Subcutaneous adipose tissue (tissue), 4 donors: ENCODE data around the gene LSM14B. TPM values are rescaled to one million over a fixed set of nuclear protein-coding genes. Genes with fewer than 3 reads are reported as not detected.

Experiments used
- total RNA-seq, 4 donors: library from RNA; depleted of rRNA; stranded (reverse); fragments of >200 nt; gene quantifications; one replicate each; pipeline ENCODE4 v1.1.0, GENCODE V29; 2016
- TF ChIP-seq, protein P1 (sequence below): fragments of 450-650 bp; IDR thresholded peaks from one replicate; pipeline ENCODE4 v1.5.1; 2016; ENCODE audit warnings: low read depth, mild to moderate bottlenecking, control low read depth, antibody characterized with exemption, moderate library complexity

Gene LSM14B
- 10 to 100 TPM; 18.3 to 33.0 (median 20.1) TPM for total RNA-seq

- TF ChIP-seq, protein P1, sequence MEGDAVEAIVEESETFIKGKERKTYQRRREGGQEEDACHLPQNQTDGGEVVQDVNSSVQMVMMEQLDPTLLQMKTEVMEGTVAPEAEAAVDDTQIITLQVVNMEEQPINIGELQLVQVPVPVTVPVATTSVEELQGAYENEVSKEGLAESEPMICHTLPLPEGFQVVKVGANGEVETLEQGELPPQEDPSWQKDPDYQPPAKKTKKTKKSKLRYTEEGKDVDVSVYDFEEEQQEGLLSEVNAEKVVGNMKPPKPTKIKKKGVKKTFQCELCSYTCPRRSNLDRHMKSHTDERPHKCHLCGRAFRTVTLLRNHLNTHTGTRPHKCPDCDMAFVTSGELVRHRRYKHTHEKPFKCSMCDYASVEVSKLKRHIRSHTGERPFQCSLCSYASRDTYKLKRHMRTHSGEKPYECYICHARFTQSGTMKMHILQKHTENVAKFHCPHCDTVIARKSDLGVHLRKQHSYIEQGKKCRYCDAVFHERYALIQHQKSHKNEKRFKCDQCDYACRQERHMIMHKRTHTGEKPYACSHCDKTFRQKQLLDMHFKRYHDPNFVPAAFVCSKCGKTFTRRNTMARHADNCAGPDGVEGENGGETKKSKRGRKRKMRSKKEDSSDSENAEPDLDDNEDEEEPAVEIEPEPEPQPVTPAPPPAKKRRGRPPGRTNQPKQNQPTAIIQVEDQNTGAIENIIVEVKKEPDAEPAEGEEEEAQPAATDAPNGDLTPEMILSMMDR: no peak
Measured at GRCh38 chr20:62121776-62122653, at the start of gene LSM14B. Gene LSM14B (plus strand): TSS chr20:62122475. CDS start chr20:62122667, 192 bp downstream.

GRCh38 chr20:62073323-62073722 lies 49.0 kb upstream of the LSM14B start:
- TF ChIP-seq, protein P1: no peak

DNA sequence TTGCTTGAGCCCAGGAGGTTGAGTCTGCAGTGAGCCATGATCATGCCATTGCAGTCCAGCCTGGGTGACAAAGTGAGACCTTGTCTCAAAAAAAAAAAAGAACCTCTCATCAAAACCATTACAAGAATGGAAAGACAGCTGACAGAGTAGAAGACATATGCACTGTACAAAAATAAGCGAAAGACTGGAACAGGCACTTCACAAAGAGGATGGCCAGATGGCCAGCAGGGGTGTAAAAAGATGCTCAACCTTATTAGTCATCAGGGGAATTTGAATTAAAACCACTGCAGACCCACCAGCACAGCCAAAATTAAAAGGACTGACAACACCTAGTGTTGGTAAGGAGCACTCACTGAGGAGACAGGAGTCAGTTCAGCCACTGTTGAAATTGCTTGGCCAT lies 43.1 kb upstream of the LSM14B start:
- TF ChIP-seq, protein P1: no peak

DNA sequence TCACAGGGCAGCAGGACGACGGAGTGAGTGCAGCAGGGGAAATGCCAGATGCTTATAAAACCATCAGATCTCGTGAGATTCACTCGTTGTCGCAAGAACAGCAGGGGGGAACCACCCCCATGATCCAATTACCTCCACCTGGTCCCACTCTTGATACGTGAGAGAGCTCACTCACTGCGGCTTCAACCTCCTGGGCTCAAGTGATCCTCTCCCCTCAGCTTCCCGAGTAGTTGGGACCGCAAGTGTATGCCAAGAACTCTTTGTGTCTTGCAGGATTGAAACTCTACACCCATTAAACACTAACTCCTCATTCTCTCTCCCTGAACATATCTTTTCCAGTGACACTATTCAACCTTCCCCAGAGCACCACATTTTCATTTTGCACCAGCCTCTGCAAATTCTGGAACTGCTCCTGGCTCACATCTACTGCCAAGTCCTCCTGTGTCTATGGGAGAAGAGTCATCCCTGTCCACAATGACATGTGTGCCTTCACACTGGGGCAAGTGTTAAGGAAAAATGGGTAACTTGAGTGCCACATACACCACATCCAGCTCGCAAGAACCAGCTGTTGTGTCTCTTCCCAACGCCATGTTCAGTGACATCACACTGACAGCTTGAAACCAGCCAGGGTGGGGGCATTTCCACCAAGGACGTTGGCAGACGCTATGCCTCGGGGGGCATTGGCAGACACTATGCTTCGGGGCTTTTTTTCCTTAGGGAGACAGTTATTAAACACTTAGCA lies 41.9 kb upstream of the LSM14B start:
- TF ChIP-seq, protein P1: no peak

DNA sequence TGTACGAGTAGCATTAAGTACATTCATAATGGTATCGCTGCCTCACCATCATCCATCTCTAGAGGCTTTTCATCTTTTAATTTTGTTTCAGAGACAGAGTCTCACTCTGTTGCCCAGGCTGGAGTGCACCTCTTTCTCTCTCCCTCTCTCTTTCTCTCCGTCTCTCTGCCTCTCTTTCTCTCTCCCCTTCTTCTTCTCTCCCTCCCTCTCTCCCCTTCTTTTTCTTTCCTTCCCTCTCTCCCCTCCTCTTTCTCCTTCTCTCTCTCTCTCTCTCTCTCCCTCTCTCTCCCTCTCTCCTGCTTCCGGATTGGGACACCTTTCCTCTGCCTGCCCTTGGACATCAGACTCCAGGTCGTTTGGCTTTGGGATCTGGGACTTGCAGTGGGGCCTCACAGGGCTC lies 39.0 kb upstream of the LSM14B start:
- TF ChIP-seq, protein P1: no peak

- TF ChIP-seq, protein P1: no peak
Measured at GRCh38 chr20:62085206-62085605, 37.1 kb upstream of the LSM14B start.

- TF ChIP-seq, protein P1: no peak
Measured at GRCh38 chr20:62087227-62087626, 35.0 kb upstream of the LSM14B start.
